ENCODE measurements around the gene PPP1R15B. TPM values are rescaled to one million over a fixed set of nuclear protein-coding genes. Genes with fewer than 3 reads are reported as not detected.

Gene PPP1R15B
- total and polyA plus RNA-seq, 8 donors = 31.8 to 53.0 (median 39.3) TPM

GRCh38 chr1:204456826-204457442, 45.3 kb upstream of the PPP1R15B start:
- Histone ChIP-seq H3K27me3 (no peaks in the 10 kb centered on the region), H3K4me3 (no peak overlapping the region), H3K36me3 (peaks cover 0 to 39% of the 10 kb centered on the region in 2 donors), H3K27ac (no peak overlapping the region), H3K9me3 (no peaks in the 10 kb centered on the region), H3K4me1 (peaks cover 0 to 33% of the 10 kb centered on the region in 2 donors)
- TF ChIP-seq CTCF (IDR thresholded peaks at IDR 0.05) = no peak
- ATAC-seq (no peak), DNase-seq (peak in 2 of 4 donors; percentile 61 to 68)
- intact Hi-C loops (cut with DNase I) = no loop called here

DNA sequence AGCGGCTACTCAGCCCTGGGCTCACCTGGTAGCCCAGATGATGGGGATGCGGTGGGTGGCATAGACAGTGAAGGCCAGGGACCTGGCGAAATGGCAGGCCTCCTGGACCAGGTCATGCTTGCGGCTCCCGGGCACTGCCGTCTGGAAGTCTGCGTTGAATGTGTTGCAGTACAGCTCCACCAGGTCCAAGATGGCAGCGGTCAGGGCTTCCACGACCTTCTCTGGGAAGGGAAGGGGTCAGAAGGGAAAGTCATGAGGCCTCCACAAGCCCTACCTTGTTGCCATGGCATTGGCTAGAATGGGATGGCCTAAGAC, 44.2 kb upstream of the PPP1R15B start:
- ATAC-seq (no peak), DNase-seq (no peak)
- H3K27me3 ChIP-seq = no peaks in the 10 kb centered on the region
- H3K36me3 ChIP-seq = peaks cover 0 to 39% of the 10 kb centered on the region in 2 donors
- H3K4me3 ChIP-seq = no peak overlapping the region
- no peak for TF ChIP-seq CTCF (IDR thresholded peaks at IDR 0.05)
- intact Hi-C loops (cut with DNase I) = no loop called here
- H3K9me3 ChIP-seq = no peaks in the 10 kb centered on the region
- H3K4me1 ChIP-seq = peaks cover 2 to 33% of the 10 kb centered on the region in 2 donors
- H3K27ac ChIP-seq = no peak overlapping the region

GRCh38 chr1:204455063-204455830, 43.6 kb upstream of the PPP1R15B start:
- no peak for TF ChIP-seq CTCF (IDR thresholded peaks at IDR 0.05)
- Histone ChIP-seq H3K4me1 (peaks cover 3 to 31% of the 10 kb centered on the region in 2 donors), H3K9me3 (no peaks in the 10 kb centered on the region), H3K27ac (peak overlapping the region in 1 of 2 donors; percentile 5), H3K4me3 (no peak overlapping the region), H3K36me3 (peaks cover 0 to 37% of the 10 kb centered on the region in 2 donors), H3K27me3 (no peaks in the 10 kb centered on the region)
- intact Hi-C loops (cut with DNase I) = no loop called here
- DNase-seq (no peak), ATAC-seq (no peak)

- peaks cover 0 to 36% of the 10 kb centered on the region in 2 donors for H3K36me3 ChIP-seq
Measured at GRCh38 chr1:204454476-204454875, 42.9 kb upstream of the PPP1R15B start.

More at GRCh38 chr1:204454476-204454875, 42.9 kb upstream of the PPP1R15B start:
- Histone ChIP-seq H3K27me3 (no peaks in the 10 kb centered on the region), H3K9me3 (no peaks in the 10 kb centered on the region), H3K4me1 (peaks cover 3 to 23% of the 10 kb centered on the region in 2 donors), H3K27ac (peak overlapping the region in 1 of 2 donors; percentile 5), H3K4me3 (no peak overlapping the region)
- intact Hi-C loops (cut with DNase I) = no loop called here
- TF ChIP-seq CTCF (IDR thresholded peaks at IDR 0.05) = no peak
- DNase-seq (no peak), ATAC-seq (no peak)
